Gastroesophageal sphincter (tissue), 3 donors: Measurements from ENCODE around the gene PLPP6.

Experiments
- CTCF ChIP-seq, 4 experiments: fragments of 200-600 bp in 2 of 4; fragments of 450-650 bp in 2 of 4; sonication (generic) in 1 of 4; IDR thresholded peaks; one replicate each; pipeline ENCODE4 v1.5.1; 2017 to 2019; ENCODE audit warnings: antibody characterized with exemption in 4 of 4, mild to moderate bottlenecking in 2 of 4, moderate library complexity in 2 of 4
- POLR2AphosphoS5 ChIP-seq: sonication (generic); formaldehyde crosslinking; IDR thresholded peaks from one replicate; pipeline ENCODE4 v1.6.1; 2017; ENCODE audit warnings: antibody characterized with exemption

GRCh38 chr9:4662108-4662988, at the start of gene PLPP6:
- TF ChIP-seq POLR2AphosphoS5 = peak; percentile 79
- TF ChIP-seq CTCF (IDR thresholded peaks at IDR 0.05) = peak; percentile 37 to 78 (median 60)
